Measurements from ENCODE around the gene TMEM120B.

Gene TMEM120B

GRCh38 chr12:121830588-121831265 is 118.2 kb downstream of the TMEM120B start:
- Histone ChIP-seq H3K27ac (ENCODE audit: low read depth, low read length, poor library complexity, severe bottlenecking) (no peak overlapping the region), H3K36me3 (ENCODE audit: insufficient read depth, low read length) (peaks cover 64% of the 10 kb centered on the region), H3K79me2 (ENCODE audit: insufficient read depth, low read length) (no peaks in the 10 kb centered on the region), H2AFZ (ENCODE audit: low read length) (no peak overlapping the region), H3K9me3 (ENCODE audit: low read length) (no peaks in the 10 kb centered on the region), H3K27me3 (ENCODE audit: insufficient read depth, low read length) (no peaks in the 10 kb centered on the region), H3K4me2 (ENCODE audit: low read length) (no peak overlapping the region), H3F3A (ENCODE audit: insufficient read depth, low read length) (no peaks in the 10 kb centered on the region), H3K4me3 (ENCODE audit: low read depth, low read length, poor library complexity, severe bottlenecking) (no peak overlapping the region), H4K20me1 (ENCODE audit: insufficient read depth, low read length) (no peaks in the 10 kb centered on the region), H3K9ac (ENCODE audit: low read length) (no peak overlapping the region), H3K9me2 (ENCODE audit: low read depth, low read length) (no peaks in the 10 kb centered on the region), H3K4me1 (ENCODE audit: insufficient read depth, low read length, severe bottlenecking) (peaks cover 6% of the 10 kb centered on the region)
- no peak for TF ChIP-seq CTCF (IDR thresholded peaks at IDR 0.05; ENCODE audit: low read length)
- TF ChIP-seq EZH2 (IDR thresholded peaks at IDR 0.05; ENCODE audit: borderline replicate concordance, low read length), result no peak

All from OCI-LY1 (cell line).